GM18507 (cell line): ENCODE results near the gene PABPN1.
"Not testable (repeated sequence)": the region's sequence is repeated elsewhere in the genome, so short reads cannot be mapped to it uniquely, and the experiment has no call there.

ENCODE experiments used
- DNase-seq: peaks from one replicate; pipeline ENCODE4 v3.0.0; 2011; ENCODE audit warnings: low read depth; ENCODE audit not compliant: insufficient read length; ENCODE audit errors: extremely low spot score
- FAIRE-seq: peaks from 2 replicates; lab custom pipeline; 2011; peaks lifted over from hg19 to GRCh38; lab: Jason Lieb, UNC

The PABPN1 gene, protein sequence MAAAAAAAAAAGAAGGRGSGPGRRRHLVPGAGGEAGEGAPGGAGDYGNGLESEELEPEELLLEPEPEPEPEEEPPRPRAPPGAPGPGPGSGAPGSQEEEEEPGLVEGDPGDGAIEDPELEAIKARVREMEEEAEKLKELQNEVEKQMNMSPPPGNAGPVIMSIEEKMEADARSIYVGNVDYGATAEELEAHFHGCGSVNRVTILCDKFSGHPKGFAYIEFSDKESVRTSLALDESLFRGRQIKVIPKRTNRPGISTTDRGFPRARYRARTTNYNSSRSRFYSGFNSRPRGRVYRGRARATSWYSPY

DNA sequence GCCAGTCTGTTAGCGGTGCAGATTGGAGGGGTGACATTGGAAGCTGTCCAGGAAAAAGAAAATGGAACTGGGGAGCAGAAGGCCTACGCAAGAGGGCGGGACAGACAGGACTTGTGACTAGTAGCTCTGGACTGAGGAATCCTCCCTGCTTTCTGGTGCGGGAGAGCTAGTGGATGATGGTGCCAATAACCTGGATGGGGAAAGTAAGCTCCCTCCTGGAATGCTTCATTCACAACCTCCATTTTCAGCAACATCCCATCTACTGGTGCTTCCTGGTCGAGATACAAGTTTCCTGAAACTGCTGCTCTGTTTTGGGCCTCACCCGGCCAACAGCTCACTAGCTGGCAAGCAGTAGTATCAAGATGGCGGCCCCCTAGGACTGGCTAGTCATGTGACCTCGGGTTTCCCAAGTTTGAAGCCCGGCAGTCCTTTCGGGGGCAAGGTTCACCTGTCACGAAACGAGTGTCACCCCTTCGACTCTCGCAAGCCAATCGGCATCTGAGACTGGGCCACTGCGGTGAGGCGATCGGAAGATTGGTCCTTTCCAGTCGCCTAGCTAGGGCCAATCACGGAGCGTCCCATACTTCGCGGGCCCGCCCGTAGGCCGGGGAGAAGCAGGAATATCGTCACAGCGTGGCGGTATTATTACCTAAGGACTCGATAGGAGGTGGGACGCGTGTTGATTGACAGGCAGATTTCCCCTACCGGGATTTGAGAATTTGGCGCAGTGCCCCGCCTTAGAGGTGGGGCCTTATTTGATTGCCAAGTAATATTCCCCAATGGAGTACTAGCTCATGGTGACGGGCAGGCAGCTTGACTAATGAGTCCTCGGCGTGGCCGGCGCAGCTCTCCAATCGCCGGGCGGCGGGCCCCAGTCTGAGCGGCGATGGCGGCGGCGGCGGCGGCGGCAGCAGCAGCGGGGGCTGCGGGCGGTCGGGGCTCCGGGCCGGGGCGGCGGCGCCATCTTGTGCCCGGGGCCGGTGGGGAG is at the start of gene PABPN1:
PABPN1 (plus strand) TSS at position 874 of the 988 bp plus-strand sequence; CDS start at position 887, 13 bp downstream.
- FAIRE-seq (peak; percentile 99), DNase-seq (peak; percentile 90)

DNA sequence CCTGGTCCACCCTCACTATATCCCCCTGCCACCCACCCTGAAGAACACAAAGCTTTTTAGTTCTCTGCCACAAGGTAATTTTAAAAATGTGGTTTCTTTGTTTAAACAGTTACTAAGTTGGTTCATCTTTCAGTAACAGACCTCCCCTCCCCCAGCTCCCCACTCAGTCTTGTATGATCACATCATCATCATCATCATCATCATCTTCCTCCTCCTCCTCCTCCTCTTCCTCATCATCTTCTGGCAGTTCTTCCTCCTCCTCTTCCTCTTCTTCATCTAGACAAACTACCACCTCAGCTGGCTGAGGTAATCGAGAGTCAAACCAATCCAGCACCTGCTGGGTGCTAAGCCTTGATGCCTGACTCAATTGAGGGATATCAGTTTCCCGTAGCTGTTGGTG is 45.8 kb upstream of the PABPN1 start:
- no peak for FAIRE-seq

DNA sequence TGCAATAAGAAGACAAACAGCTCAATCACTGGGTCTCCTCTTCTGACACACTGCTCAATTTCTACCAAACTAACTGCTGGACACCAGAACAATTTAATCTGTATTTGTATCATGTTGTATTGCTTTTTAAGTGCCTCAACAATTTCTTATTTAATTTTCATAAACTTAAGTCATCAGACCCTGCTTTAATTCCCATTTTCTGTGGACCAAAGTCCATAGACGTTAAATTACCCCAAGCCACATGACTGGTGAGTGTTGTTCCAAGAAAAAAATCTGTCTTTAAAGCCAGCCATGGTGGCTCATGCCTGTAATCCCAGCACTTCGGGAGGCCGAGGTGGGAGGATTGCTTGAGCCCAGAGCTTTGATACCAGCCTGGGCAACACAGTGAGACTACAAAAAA is 44.1 kb upstream of the PABPN1 start:
- FAIRE-seq (no peak), DNase-seq (no peak)

More for the DNA sequence above, 45.8 kb upstream of the PABPN1 start:
- no peak for DNase-seq

DNA sequence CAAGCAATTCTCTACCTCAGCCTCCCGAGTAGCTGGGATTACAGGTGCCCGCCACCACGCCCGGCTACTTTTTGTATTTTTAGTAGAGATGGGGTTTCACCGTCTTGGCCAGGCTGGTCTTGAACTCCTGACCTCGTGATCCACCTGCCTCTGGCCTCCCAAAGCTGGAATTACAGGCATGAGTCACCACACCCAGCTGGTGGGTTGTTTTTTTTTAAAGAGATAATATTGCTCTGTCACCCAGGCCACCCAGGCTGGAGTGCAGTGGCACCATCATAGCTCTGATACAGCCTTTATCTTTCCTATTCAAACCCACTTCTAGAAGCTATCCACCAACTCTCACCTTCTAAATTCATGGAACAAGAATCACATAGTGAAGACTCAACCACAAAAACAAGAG is 43.3 kb upstream of the PABPN1 start:
- FAIRE-seq, DNase-seq: not testable (repeated sequence)

DNA sequence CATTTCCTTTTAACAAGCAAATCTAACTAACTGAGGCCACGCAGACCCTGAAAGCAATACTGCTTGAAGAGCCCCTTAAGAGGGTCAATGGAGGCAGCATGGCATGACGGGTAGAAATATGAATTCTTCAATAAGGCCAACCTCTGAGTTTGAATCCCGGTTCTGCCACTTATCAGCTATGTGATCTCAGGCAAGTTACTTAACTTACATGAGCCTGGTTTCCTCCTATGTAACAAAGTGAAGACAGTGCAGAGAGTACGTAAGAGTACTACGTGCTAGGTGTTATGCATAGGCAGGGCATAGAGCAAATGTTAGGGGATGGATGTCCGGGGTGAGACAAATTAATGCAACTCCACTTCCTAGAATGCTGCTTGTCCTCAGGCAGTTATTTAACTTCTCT is 40.0 kb upstream of the PABPN1 start:
- FAIRE-seq (no peak), DNase-seq (no peak)

DNA sequence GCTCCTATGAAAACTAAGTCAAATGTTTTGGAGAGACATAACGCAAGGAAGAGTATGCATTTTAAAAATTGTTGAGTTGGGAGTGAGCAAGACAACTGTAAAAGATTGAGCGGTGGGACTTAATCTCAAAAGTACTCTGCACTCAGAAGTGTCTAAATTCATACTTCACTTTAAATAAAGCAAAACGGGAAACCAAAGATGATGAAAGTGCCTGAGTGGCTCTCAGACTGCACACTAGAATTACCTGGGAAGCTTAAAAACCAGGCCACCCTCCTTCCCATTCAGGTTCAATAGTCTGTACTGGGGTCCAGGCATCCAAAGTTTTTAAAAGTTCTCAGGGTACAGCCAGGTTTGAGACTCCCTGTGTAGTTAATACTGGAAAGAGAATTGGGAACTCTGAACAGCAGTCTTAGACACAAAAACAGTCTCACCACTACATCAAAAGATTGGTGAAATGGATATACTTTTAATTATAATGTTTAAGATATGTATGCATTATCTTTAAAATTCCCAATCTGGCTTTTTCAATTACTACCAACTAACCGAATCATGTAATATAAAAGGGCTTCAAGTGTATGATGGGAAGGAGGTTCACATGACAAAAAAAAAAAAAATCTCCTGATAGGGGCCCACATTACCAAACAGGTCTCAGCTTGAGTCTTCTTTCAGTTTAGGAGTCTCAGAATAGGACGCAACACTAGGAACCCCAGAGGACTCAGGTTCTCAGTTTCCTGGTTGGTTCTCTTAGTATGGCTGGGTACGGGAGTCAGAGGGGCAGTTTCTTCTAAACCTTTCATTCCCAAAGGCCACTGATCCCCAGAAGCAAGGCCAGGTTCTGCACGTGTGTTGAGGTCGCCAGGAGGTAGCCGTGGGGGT is 36.4 kb upstream of the PABPN1 start:
- FAIRE-seq: peak; percentile 60
- DNase-seq: no peak

DNA sequence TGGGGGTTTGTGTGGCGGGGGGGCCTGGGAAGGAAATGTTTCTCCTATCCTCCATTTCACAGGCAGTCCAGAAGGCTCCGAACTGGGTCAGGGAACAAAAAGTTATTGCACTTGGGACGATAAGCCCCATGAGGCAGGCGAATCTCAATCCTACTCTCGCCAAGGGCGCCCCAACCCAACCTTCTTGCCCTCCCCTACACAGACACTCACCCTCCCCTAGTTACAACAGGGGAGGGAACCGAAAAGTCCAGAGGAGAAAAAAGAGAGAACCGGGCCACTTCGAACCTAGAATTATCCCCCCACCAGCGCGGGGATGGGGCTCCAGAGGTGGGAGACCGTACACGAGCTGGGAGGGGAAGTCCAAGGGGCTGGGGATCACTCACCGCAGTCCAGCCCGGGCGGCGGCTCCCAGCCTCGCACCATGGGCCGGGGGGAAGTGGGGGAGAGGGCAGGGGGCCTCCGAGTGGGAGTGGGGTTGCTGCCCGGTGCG is 35.7 kb upstream of the PABPN1 start:
- FAIRE-seq (no peak), DNase-seq (no peak)

DNA sequence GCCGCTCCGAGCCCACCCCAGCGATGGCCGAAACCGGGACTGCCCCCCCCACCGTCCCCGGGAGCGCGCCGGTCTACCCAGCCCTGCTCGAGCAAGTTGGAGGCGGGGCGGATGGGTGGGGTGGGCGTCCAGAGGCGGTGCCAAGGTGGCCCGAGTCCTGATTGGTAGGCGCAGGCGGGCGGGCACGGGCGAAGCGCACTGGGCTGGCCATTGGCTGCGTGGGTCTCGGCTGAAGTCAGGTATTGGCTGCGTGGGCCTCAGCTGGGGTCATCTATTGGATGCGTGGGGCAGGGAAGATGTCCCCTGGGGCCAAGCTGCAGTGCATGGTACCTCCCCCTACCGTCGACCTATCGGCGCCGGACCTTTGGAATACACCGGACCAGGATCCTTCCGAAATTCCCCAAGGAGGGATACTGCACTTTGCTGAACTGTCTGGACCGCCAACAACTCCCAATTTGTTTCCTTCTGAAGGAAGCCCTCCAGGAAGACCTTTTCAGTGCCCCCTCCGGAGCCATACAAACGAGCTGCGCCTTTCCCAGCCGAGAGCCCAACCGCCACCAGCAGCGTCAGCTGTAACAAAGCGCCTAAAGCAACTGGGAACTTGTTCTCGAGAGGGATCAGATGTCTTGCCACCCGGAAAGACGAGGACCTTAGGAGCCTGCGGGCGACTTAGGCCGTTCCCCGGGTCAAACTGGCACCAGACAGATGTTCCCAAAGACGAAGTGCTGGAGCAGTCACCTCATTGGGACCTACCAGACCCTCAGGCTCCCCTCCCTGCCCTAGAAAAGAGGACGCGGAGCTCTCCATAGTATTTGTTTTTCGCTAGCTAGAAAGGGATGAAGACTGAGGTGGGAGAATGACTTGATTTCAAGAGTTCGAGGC is 35.0 kb upstream of the PABPN1 start, which contains the start of gene HOMEZ:
HOMEZ (minus strand) TSS at position 113 of the 882 bp plus-strand sequence. CDS start 180 bp downstream, outside the sequence.
- peak; percentile 98 for FAIRE-seq
- peak; percentile 96 for DNase-seq

DNA sequence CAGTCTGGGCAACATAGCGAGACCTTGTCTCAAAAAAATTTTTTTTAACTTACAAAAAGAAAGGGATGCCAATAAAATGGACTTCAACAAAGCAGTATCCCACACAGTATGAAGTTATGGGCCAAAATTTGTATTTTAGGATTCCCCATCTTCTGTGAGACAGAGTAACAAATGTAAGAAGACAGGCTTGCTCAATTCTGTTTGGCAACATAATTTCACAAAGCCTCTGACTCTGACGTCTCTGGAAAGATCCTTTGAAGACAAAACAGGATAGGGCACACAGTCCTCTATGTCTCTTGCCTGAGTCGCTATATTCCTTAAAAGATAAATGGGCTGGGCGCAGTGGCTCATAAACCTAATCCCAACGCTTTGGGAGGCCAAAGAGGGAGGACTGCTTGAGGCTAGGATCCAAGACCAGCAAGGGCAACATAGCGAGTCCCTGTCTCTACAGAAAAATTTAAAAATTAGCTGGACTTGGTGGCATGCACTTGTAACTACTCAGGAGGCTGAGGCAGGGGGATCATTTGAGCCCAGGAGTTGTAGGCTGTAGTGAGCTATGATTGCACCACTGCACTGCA is 34.3 kb upstream of the PABPN1 start:
- DNase-seq (no peak), FAIRE-seq (no peak)

DNA sequence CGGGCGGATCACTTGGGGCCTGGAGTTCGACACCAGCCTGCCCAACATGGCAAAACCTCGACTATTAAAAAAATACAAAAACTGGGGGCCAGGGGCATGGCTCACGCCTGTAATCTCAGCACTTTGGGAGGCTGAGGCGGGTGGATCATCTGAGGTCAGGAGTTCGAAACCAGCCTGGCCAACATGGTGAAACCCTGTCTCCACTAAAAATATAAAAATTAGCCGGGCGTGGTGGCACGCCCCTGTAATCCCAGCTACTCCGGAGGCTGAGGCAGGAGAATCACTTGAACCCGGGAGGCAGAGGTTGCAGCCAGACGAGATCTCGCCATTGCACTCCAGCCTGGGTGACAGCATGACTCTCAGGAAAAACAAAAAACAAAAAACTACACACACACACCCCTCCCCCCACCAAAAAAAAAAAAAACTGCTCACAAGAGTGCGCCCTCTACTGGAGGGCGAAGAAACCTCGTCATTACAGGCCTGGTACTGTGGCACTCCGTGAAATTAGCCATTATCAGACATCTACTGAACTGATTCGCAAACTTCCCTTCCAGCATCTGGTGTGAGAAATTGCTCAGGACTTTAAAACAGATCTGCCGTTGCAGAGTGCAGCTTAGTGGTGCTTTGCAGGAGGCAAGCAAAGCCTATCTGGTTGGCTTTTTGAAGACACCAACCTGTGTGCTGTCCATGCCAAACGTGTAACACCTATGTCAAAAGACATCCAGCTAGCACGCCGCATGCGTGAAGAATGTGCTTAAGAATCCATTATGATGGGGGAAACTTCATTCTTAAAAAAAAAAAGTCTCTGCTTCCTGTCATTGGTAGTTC is 26.3 kb upstream of the PABPN1 start:
- DNase-seq: no peak
- FAIRE-seq: peak; percentile 81

DNA sequence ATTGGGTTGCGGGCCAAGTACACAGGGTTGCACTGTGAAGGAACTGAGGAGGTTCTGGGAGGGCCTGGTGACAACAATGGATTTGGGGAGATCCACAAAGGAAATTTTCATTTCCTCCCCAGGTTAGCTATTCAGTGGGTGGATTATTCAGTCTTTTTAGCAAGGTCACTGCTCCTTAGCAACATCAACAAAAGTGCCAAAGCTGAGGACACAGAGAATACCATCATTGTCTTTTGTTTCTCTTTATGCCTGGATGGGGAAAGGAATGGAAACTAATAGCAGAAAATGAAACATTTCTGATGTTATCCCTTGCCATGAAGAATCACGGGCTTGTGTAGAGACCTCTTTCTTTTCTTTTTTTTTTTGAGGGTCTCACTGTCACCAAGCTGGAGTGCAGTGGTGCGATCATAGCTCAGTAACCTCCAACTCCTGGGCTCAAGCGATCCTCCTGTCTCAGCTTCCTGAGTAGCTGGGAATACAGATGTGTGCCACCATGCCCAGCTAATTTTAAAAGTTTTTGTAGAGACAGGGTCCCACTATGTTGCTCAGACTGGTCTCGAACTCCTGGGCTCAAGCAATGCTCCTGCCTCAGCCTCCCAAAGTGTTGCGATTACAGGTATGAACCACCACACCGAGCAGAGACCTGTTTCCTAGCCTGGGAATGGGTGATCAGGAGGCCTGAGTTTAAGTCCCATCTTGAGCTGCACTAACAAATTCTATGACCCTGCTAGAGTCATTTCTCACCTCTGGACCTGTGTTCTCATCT is 25.1 kb upstream of the PABPN1 start:
- FAIRE-seq (no peak), DNase-seq (no peak)

DNA sequence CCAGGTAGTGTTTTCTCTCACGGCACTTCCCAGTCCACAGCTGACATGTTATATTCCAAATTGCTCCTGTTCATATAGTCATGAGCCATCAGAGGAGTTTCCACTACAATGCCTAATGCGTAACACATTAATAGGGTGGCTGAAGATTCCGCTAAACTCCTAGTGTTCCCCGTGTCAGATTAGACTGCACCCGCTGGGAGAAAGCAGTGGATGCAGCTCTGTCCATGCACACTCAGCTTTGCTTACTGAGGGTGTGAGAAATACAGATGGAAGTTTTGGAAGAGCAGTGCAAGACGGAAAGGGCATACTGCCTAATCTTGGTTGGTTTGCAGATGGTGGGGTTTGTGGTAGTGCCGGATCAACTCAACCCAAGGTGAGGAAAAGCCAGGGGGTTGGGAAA is 24.2 kb upstream of the PABPN1 start:
- DNase-seq: no peak
- FAIRE-seq: no peak

DNA sequence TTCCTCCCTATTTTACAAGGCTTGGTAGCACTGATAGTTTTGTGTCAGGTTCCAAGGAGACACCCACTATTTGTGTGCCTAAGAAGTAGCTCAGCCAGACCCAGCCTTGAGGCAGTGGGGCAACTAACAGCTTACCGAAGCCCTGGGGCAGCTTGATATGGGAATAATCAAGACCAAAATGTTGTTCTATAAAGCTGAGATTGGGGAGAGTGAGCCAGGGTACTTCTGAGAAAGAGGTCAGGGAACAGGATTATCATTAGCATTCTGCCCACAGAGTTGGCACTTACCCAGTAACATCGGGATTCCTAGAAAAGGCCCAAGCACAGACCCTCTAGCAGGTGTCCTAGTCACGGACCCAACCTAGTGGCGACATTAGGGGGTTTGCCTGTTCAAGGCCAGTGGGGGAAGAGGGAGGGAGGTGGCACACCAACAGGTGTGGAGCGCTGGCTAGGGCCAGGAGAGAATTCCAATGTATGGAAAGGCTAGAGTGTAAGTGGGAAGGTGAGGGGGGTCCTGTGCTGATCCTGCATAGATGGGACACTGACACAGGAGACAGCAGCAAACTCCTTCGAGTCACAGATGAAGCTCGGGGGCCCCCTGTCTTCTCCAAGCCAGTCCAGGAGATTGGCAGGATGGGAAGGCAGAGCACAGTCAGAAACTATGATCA is 23.5 kb upstream of the PABPN1 start:
- FAIRE-seq: no peak
- no peak for DNase-seq

DNA sequence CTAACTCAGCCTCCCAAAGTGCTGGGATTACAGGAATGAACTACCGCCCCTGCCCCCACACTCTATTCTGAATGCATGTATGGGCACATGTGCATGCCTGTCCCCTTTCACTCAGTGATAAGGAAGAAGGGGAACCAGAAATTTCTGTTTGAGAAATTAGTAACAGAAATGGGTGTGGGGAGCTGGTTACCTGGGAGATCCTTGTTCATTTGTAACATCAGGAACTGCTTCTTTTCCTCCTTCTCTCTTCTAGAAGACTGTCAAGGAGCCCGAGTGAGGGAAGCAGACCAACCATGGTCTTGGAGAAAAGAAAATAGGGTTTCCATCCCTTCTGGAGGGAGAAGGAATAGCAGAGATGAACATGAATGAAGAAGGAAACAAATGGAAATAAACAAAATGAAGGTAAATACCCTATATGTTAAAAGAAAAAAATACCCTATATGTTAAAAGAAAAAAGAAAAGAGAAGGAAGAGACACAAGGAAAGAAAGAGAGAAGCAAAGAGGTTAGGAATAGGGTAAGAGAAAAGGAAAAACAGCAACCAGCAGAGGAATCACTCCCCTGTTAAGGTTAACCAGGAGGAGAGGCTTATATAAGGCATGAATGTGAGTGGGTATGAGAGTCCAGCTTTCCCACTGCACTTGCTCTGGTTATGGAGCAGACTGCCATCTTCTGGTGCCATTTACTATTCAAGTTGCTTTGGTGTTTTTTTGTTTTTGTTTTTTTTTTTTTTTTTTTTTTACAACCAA is 21.9 kb upstream of the PABPN1 start:
- FAIRE-seq: no peak

DNA sequence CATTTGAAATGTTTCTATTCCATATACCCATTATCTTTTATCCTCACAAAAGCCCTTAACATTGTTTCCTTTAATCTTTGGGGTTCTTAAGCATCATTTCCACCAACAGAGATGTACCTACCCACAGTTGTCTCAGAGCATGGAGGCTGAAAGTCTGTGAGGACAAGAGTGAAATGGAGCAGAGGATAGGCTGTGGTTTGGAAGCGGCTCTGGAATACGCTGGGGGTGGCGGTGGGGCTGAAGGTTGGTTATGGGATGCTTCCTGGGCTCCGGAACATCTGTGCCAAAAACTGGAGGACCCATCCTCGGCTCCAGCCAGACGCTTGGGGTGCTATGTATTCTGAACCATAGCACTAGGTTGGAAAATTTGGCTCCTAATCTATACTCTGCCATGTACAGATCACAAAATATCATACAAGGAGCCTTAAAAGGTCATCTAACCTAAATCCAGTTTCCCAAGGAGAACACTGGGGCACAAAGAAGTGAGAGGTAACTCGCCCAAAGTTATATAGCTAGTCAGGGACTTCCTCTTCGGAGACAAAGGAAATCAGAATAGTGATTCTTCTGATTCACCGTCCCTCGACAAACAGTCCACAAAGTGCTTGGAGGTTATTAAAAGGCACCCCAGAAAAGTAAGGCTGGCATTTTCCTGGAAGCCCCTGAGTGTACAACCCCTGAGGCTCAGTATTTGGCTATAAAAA is 21.1 kb upstream of the PABPN1 start:
- DNase-seq: no peak

More for the DNA sequence above, 21.9 kb upstream of the PABPN1 start:
- no peak for DNase-seq

More for the DNA sequence above, 21.1 kb upstream of the PABPN1 start:
- no peak for FAIRE-seq
